Mononuclear cell (primary cell): ENCODE results near the gene MYO10. TPM values are rescaled to one million over a fixed set of nuclear protein-coding genes. Genes with fewer than 3 reads are reported as not detected.

Source experiments
- H3K27me3 ChIP-seq: 2 replicates; pipeline ENCODE4 v1.6.0; 2011; ENCODE audit warnings: low read length, control low read depth; ENCODE audit not compliant: insufficient read depth
- H3K4me1 ChIP-seq: 2 replicates; pipeline ENCODE4 v1.5.1; 2011; ENCODE audit warnings: mild to moderate bottlenecking, low read length, control low read depth; ENCODE audit not compliant: insufficient read depth
- H3K4me3 ChIP-seq: 2 replicates; pipeline ENCODE4 v1.5.1; 2011; ENCODE audit warnings: mild to moderate bottlenecking, low read length, moderate library complexity
- H3K9me3 ChIP-seq: 2 replicates; pipeline ENCODE4 v1.5.1; 2011; ENCODE audit warnings: low read depth, mild to moderate bottlenecking, control low read depth, low read length
- total RNA-seq: library from RNA; depleted of rRNA; stranded (reverse); fragments of >200 nt; gene quantifications from one replicate; pipeline ENCODE4 v1.2.3, GENCODE V29; 2012

MYO10 gene
- total RNA-seq, 1 donor, result 1.0 TPM

- Histone ChIP-seq H3K4me3 (no peak overlapping the region), H3K4me1 (peaks cover 60% of the 10 kb centered on the region), H3K9me3 (no peaks in the 10 kb centered on the region), H3K27me3 (no peaks in the 10 kb centered on the region)
Observed at GRCh38 chr5:16625096-16625495, 311.0 kb downstream of the MYO10 start.

- H3K4me3 ChIP-seq, result no peak overlapping the region
- no peaks in the 10 kb centered on the region for H3K27me3 ChIP-seq
- peaks cover 29% of the 10 kb centered on the region for H3K4me1 ChIP-seq
- H3K9me3 ChIP-seq, result no peaks in the 10 kb centered on the region
Observed at GRCh38 chr5:16619136-16619535, 317.0 kb downstream of the MYO10 start.

DNA sequence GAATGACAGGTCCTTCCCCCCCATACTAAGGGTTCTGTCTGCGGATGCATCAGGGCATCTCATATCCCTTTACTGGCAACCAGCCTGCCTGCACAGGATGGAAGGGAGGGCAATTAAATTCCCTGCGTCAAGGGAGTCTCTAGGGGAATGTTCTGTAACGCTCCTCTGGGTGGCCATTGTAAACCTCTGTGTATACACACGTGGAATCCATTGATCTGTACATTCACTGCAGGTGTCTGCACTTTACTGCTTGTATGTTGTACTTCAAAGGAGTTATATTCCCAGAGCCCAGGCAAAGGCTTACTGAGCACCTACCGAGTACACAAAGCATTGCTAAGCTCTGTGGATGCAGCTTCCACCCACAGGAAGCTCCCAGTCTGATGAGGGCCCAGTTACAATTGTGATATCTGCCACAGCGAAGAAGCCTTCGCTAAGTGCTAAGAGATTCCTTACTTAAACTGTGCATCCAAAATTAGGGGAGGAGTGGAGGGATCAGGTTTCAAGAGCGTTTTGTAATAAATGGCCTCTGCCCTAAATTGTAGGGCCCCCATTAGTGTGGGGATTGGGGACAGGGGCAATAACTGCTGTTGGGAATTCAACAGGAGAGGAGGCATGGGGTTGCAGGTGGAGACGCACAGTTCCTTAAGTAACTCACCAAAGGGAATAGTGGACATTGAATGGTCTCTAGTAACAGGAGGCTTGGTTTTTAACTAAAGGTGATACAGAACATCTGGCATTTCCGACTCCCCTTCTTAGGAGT lies 317.8 kb downstream of the MYO10 start:
- no peaks in the 10 kb centered on the region for H3K27me3 ChIP-seq
- no peaks in the 10 kb centered on the region for H3K9me3 ChIP-seq
- H3K4me3 ChIP-seq, result no peak overlapping the region
- H3K4me1 ChIP-seq, result peaks cover 28% of the 10 kb centered on the region

DNA sequence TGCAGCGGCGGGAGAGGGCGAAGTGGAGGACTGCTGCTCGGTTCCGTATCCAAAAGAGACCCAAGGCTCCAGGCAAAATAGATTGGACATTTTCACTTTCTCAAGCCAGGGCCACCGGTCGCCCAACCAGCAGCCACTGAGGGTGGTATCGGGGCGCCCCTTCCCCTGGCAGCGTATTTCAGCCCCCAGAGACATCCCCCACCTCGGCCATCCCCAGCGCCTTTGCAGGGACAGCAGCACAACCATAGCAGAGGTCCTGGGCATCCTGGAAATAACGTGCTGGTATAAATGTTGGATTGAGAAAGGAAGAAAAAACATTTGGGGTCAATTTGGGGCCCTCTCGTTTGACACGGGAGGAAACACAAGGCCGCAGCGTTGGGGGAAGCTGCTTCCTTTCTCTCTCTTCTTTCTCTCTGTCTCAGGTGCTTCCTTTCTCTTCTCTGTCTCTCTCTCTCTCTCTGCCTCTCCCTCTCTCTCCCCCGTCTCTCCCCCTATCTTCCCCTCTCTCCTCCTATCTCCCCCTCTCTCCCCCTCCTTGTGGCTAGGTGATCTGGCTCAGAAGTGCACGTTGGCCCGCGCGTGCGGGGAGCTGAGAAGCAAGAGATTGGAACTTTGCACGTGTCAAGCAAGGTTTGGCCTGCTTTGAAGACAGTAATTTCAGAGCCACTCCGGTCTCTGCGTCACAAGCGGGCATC lies 318.7 kb downstream of the MYO10 start:
- Histone ChIP-seq H3K4me3 (peak overlapping the region; percentile 63), H3K27me3 (no peaks in the 10 kb centered on the region), H3K9me3 (no peaks in the 10 kb centered on the region), H3K4me1 (peaks cover 28% of the 10 kb centered on the region)

GRCh38 chr5:16616536-16617273 lies 319.4 kb downstream of the MYO10 start, which contains the start of gene RETREG1:
Gene RETREG1 (minus strand): TSS chr5:16616997. CDS start chr5:16616971, 26 bp downstream.
- no peaks in the 10 kb centered on the region for H3K9me3 ChIP-seq
- peaks cover 28% of the 10 kb centered on the region for H3K4me1 ChIP-seq
- no peaks in the 10 kb centered on the region for H3K27me3 ChIP-seq
- peak within 1 kb of the TSS; percentile 63 for H3K4me3 ChIP-seq

DNA sequence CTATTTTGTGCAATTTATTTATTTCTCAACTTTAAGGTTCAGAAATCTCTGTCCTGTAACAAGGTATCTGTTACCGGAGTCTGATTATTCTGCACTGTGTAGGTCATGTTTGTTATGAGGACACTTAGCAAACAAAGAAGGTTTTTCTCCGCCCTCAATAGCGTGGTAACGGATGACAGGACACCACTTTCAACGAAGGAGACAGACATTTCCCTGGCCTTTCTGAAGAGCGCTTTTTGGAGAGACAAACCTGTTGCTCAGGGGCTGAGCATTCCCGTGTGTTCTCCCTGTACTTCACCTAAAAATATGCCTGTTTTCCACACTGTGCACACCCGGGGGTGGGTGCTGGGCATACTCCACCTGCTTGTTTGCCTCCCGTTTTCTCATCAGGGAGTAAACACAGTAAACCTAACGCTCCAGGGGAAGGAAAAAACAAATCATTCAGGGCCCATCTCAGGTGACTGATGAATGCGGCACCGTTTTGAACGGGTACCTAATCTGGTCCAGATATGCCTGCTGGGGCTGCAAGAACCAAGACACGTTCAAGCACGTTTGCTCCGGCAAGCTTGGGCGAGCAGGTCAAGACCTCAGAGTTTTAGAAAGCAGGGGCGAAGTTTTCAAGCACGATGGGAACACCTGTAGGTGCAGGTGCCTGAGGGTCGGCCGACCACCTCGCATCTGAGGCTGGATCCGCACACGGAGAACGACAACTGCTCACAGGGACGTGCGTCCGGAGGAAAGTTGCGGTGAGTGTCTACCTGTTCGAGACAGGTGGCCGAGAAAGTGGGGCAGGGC lies 320.1 kb downstream of the MYO10 start:
- Histone ChIP-seq H3K4me1 (peaks cover 28% of the 10 kb centered on the region), H3K9me3 (no peaks in the 10 kb centered on the region)

GRCh38 chr5:16612007-16612406 lies 324.1 kb downstream of the MYO10 start:
- Histone ChIP-seq H3K4me1 (peaks cover 14% of the 10 kb centered on the region), H3K4me3 (no peak overlapping the region), H3K9me3 (no peaks in the 10 kb centered on the region), H3K27me3 (no peaks in the 10 kb centered on the region)

More for the DNA sequence above, 320.1 kb downstream of the MYO10 start:
- Histone ChIP-seq H3K27me3 (no peaks in the 10 kb centered on the region), H3K4me3 (peak overlapping the region; percentile 63)
